Nephron (organoid): ENCODE measurements around the gene RPL37A.

Source experiments
- H3K27ac Mint-ChIP-seq, 3 experiments: 2 replicates each; pipeline ENCODE4 v1.8.0; 2020; ENCODE audit warnings: mixed read lengths in 3 of 3, mild to moderate bottlenecking in 2 of 3, moderate library complexity in 1 of 3
- H3K27me3 Mint-ChIP-seq: 2 replicates; pipeline ENCODE4 v1.8.0; 2021; ENCODE audit warnings: low read depth, mild to moderate bottlenecking, moderate library complexity, mixed read lengths
- H3K36me3 Mint-ChIP-seq: 2 replicates; pipeline ENCODE4 v1.8.0; 2020; ENCODE audit warnings: low read depth, mixed read lengths
- H3K4me1 Mint-ChIP-seq: 2 replicates; pipeline ENCODE4 v1.8.0; 2020; ENCODE audit warnings: mixed read lengths
- H3K4me3 Mint-ChIP-seq, 3 experiments: 2 replicates each; pipeline ENCODE4 v1.8.0; 2020; ENCODE audit warnings: mild to moderate bottlenecking in 3 of 3, mixed read lengths in 3 of 3, moderate library complexity in 2 of 3
- H3K9me3 Mint-ChIP-seq: 2 replicates; pipeline ENCODE4 v1.8.0; 2020; ENCODE audit warnings: mixed read lengths
- CTCF ChIP-seq, 3 experiments: fragments of 200-600 bp; sonication (generic); IDR thresholded peaks; one replicate each; pipeline ENCODE4 v1.5.0; 2021; ENCODE audit warnings: antibody characterized with exemption in 3 of 3; ENCODE audit not compliant: unreplicated experiment in 3 of 3

Gene RPL37A

GRCh38 chr2:216538538-216538937 is 39.9 kb downstream of the RPL37A start:
- Mint-ChIP-seq H3K4me3 (no peak overlapping the region), H3K9me3 (no peaks in the 10 kb centered on the region), H3K4me1 (peaks cover 73% of the 10 kb centered on the region), H3K27me3 (no peaks in the 10 kb centered on the region), H3K36me3 (no peaks in the 10 kb centered on the region), H3K27ac (peak overlapping the region; percentile 73 to 97 (median 94))
- no peak for TF ChIP-seq CTCF (IDR thresholded peaks at IDR 0.05; ENCODE audit: unreplicated experiment in 3 of 3)

- Mint-ChIP-seq H3K27me3 (no peaks in the 10 kb centered on the region), H3K36me3 (no peaks in the 10 kb centered on the region), H3K4me1 (peaks cover 67% of the 10 kb centered on the region), H3K9me3 (no peaks in the 10 kb centered on the region), H3K4me3 (no peak overlapping the region), H3K27ac (peak overlapping the region; percentile 27 to 94 (median 73))
- TF ChIP-seq CTCF (IDR thresholded peaks at IDR 0.05; ENCODE audit: unreplicated experiment in 3 of 3), result no peak
Measured at GRCh38 chr2:216539120-216539519, 40.5 kb downstream of the RPL37A start.

DNA sequence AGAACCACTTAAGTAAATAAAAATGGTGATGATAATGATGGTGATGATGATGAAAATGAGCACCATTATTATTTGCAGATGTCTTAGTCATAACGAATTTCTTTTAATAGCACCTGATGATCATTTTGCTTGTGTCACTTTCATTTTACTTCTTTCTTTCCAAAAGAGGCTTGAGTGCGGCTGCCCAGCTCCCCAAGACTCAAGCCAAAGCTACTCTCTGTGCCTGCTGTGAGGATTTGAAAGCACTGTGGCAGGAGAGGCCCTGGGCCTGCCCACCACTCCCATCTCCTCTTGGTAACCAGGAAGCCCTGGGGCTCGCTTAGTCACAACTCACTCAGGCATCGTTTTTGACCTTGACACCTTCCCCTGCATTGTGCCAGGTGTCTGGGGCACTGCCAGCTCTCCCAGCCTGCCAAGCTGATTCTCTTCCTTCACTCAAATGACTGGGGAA is 41.2 kb downstream of the RPL37A start:
- Mint-ChIP-seq H3K4me3 (no peak overlapping the region), H3K27me3 (no peaks in the 10 kb centered on the region), H3K27ac (peak overlapping the region; percentile 27 to 94 (median 58)), H3K4me1 (peaks cover 64% of the 10 kb centered on the region), H3K36me3 (no peaks in the 10 kb centered on the region), H3K9me3 (no peaks in the 10 kb centered on the region)
- no peak for TF ChIP-seq CTCF (IDR thresholded peaks at IDR 0.05; ENCODE audit: unreplicated experiment in 3 of 3)

- no peaks in the 10 kb centered on the region for H3K9me3 Mint-ChIP-seq
Measured at GRCh38 chr2:216540920-216541319, 42.3 kb downstream of the RPL37A start.

DNA sequence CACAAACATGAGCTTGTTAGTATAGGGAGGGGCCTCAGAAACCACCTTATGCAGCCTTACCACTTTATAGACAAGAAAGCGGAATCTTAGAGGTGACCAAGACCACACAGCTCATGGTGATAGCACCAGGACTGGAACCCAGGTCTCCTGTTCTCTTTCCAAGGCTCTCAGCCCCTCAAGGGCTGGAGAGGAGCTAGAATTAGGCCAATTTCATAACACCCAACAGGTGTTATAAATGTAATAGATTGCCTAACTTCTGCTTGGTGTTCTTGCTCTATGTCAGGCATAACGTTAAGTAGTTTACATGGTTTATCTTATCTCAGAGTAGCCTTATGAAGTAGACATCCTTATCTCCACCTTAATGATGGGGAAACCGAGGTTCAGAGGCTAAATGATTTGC is 42.9 kb downstream of the RPL37A start:
- H3K36me3 Mint-ChIP-seq, result no peaks in the 10 kb centered on the region
- peak overlapping the region in 1 of 3 experiments; percentile 94 for H3K27ac Mint-ChIP-seq
- no peaks in the 10 kb centered on the region for H3K27me3 Mint-ChIP-seq
- peaks cover 62% of the 10 kb centered on the region for H3K4me1 Mint-ChIP-seq
- no peaks in the 10 kb centered on the region for H3K9me3 Mint-ChIP-seq
- TF ChIP-seq CTCF (IDR thresholded peaks at IDR 0.05; ENCODE audit: unreplicated experiment in 3 of 3), result no peak
- H3K4me3 Mint-ChIP-seq, result no peak overlapping the region

More at GRCh38 chr2:216540920-216541319, 42.3 kb downstream of the RPL37A start:
- peaks cover 62% of the 10 kb centered on the region for H3K4me1 Mint-ChIP-seq
- TF ChIP-seq CTCF (IDR thresholded peaks at IDR 0.05; ENCODE audit: unreplicated experiment in 3 of 3), result no peak
- H3K27me3 Mint-ChIP-seq, result no peaks in the 10 kb centered on the region
- H3K27ac Mint-ChIP-seq, result peak overlapping the region; percentile 25 to 94 (median 27)
- no peak overlapping the region for H3K4me3 Mint-ChIP-seq
- no peaks in the 10 kb centered on the region for H3K36me3 Mint-ChIP-seq

DNA sequence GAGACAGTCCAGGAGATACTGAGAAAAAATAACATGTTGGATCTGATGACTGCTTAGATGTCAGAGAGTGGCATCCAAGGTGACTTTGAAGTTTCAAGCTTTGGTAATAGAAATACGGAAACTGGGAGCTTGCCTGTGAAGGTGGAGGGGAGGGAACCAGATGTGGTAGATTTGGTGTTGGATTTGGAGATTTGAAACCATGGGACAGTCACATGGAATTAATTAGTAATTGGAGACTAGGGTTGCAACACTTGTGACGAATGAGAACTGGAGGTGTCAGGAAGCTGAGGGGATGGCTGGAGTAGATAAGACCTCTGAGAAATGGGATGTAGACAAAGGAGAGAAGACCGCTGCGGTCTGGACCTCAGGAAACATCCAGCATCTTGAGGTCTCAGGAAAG is 46.7 kb downstream of the RPL37A start:
- Mint-ChIP-seq H3K36me3 (no peaks in the 10 kb centered on the region), H3K27me3 (no peaks in the 10 kb centered on the region), H3K9me3 (no peaks in the 10 kb centered on the region), H3K4me1 (peaks cover 46% of the 10 kb centered on the region), H3K4me3 (no peak overlapping the region), H3K27ac (peak overlapping the region in 1 of 3 experiments; percentile 18)
- TF ChIP-seq CTCF (IDR thresholded peaks at IDR 0.05; ENCODE audit: unreplicated experiment in 3 of 3), result no peak
